PC-3 (cell line): ENCODE results near the gene RIMS4. TPM values are rescaled to one million over a fixed set of nuclear protein-coding genes. Genes with fewer than 3 reads are reported as not detected.

Experiments used
- ATAC-seq: fragments of 200-7000 bp; cut with Tn5 transposase; 2 replicates; pipeline ENCODE4 v1.9.1; 2020; ENCODE audit warnings: mild to moderate bottlenecking, moderate library complexity
- BruUV-seq: library from RNA; stranded (reverse); fragments of 400-500 nt; replicated peaks from 2 replicates; lab custom pipeline; 2021; lab: Mats Ljungman, UMichigan
- CTCF ChIA-PET: fragments of 300-600 bp; sonication (Branson Sonifier 250); formaldehyde crosslinking; loops from one replicate; lab custom pipeline; 2022; ENCODE audit warnings: antibody characterized with exemption; lab: Charles Lee
- POLR2A ChIA-PET: fragments of 300-600 bp; sonication (Branson Sonifier 250); formaldehyde crosslinking; loops from one replicate; lab custom pipeline; 2022; ENCODE audit warnings: antibody characterized with exemption; ENCODE audit not compliant: unreplicated experiment; lab: Charles Lee
- DNase-seq: peaks from one replicate; pipeline ENCODE4 v3.0.0-alpha.2; 2015
- H2AFZ ChIP-seq: fragments of 300-600 bp; sonication (generic); 2 replicates; pipeline ENCODE4 v1.6.0; 2016; ENCODE audit warnings: antibody characterized with exemption, low read length
- H3F3A ChIP-seq: fragments of 300-600 bp; sonication (generic); one replicate; pipeline ENCODE4 v1.6.0; 2017; ENCODE audit warnings: antibody characterized with exemption, low read length, control low read depth, mild to moderate bottlenecking; ENCODE audit not compliant: unreplicated experiment
- H3K27ac ChIP-seq: fragments of 300-600 bp; sonication (generic); 2 replicates; pipeline ENCODE4 v1.5.1; 2016; ENCODE audit warnings: mild to moderate bottlenecking, low read length
- H3K27me3 ChIP-seq: fragments of 300-600 bp; sonication (generic); 2 replicates; pipeline ENCODE4 v1.6.1; 2016; ENCODE audit warnings: low read length, mixed read lengths
- H3K36me3 ChIP-seq: fragments of 300-600 bp; sonication (generic); 2 replicates; pipeline ENCODE4 v1.6.1; 2016; ENCODE audit warnings: low read depth, mixed run types, low read length, mixed read lengths
- H3K4me1 ChIP-seq: fragments of 300-600 bp; sonication (generic); 2 replicates; pipeline ENCODE4 v1.5.1; 2016; ENCODE audit warnings: low read length; ENCODE audit not compliant: insufficient read depth
- H3K4me2 ChIP-seq: fragments of 300-600 bp; sonication (generic); 2 replicates; pipeline ENCODE4 v1.6.0; 2016; ENCODE audit warnings: low read length
- H3K4me3 ChIP-seq: fragments of 300-600 bp; sonication (generic); 2 replicates; pipeline ENCODE4 v1.5.1; 2016; ENCODE audit warnings: mild to moderate bottlenecking, low read length, mixed read lengths
- H3K79me2 ChIP-seq: fragments of 300-600 bp; sonication (generic); 2 replicates; pipeline ENCODE4 v1.6.1; 2017; ENCODE audit warnings: low read length, mixed read lengths
- H3K9ac ChIP-seq: fragments of 300-600 bp; sonication (generic); 2 replicates; pipeline ENCODE4 v1.6.0; 2016; ENCODE audit warnings: mild to moderate bottlenecking, low read length
- H3K9me2 ChIP-seq: fragments of 300-600 bp; sonication (generic); replicated peaks from 2 replicates; pipeline ENCODE4 v1.6.1; 2016; ENCODE audit warnings: mixed run types, low read length, mixed read lengths
- H3K9me3 ChIP-seq: fragments of 300-600 bp; sonication (generic); 2 replicates; pipeline ENCODE4 v1.6.1; 2016; ENCODE audit warnings: low read length, mixed read lengths
- H4K20me1 ChIP-seq: fragments of 300-600 bp; sonication (generic); 2 replicates; pipeline ENCODE4 v1.6.1; 2016; ENCODE audit warnings: low read length, mixed read lengths
- EZH2 ChIP-seq: fragments of 300-600 bp; sonication (generic); IDR thresholded peaks from one replicate; pipeline ENCODE4 v1.6.1; 2017; ENCODE audit warnings: antibody characterized with exemption, mild to moderate bottlenecking, low read length; ENCODE audit not compliant: unreplicated experiment
- EZH2phosphoT487 ChIP-seq: fragments of 300-600 bp; sonication (generic); IDR thresholded peaks from 2 replicates; pipeline ENCODE4 v1.6.1; 2018; ENCODE audit warnings: mild to moderate bottlenecking, antibody characterized with exemption, low read length, borderline replicate concordance
- intact Hi-C: fragments of 100-400 bp; cut with micrococcal nuclease; formaldehyde crosslinking; loops from 2 replicates; pipeline ENCODE4 v1.9.0; 2023
- total RNA-seq: library from RNA; depleted of rRNA; stranded (reverse); fragments of >200 nt; gene quantifications from 2 replicates; pipeline ENCODE4 v1.2.3, GENCODE V29; 2014
- TF ChIP-seq, protein P1 (sequence below): fragments of 300-600 bp; sonication (generic); conservative IDR thresholded peaks from 2 replicates; pipeline ENCODE4 v1.5.1; 2017; ENCODE audit warnings: antibody characterized with exemption, low read depth, mild to moderate bottlenecking, low read length

The RIMS4 gene
- total RNA-seq, 1 experiment from 2014 or later = 0.04 TPM

- Histone ChIP-seq H3K4me1 (peaks cover 24% of the 10 kb centered on the region), H3K9me2 (no peaks in the 10 kb centered on the region), H3K4me3 (no peak overlapping the region), H3K79me2 (no peaks in the 10 kb centered on the region), H4K20me1 (no peaks in the 10 kb centered on the region), H3K36me3 (no peaks in the 10 kb centered on the region), H3K9ac (no peak overlapping the region), H3K4me2 (no peak overlapping the region), H3K27ac (no peak overlapping the region), H2AFZ (no peak overlapping the region), H3F3A (no peaks in the 10 kb centered on the region), H3K27me3 (no peaks in the 10 kb centered on the region), H3K9me3 (no peaks in the 10 kb centered on the region)
- TF ChIP-seq EZH2phosphoT487 (no peak), EZH2 (no peak)
- TF ChIP-seq, protein P1, sequence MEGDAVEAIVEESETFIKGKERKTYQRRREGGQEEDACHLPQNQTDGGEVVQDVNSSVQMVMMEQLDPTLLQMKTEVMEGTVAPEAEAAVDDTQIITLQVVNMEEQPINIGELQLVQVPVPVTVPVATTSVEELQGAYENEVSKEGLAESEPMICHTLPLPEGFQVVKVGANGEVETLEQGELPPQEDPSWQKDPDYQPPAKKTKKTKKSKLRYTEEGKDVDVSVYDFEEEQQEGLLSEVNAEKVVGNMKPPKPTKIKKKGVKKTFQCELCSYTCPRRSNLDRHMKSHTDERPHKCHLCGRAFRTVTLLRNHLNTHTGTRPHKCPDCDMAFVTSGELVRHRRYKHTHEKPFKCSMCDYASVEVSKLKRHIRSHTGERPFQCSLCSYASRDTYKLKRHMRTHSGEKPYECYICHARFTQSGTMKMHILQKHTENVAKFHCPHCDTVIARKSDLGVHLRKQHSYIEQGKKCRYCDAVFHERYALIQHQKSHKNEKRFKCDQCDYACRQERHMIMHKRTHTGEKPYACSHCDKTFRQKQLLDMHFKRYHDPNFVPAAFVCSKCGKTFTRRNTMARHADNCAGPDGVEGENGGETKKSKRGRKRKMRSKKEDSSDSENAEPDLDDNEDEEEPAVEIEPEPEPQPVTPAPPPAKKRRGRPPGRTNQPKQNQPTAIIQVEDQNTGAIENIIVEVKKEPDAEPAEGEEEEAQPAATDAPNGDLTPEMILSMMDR = no peak
- intact Hi-C loops = no loop called here
- DNase-seq = no peak
- POLR2A ChIA-PET = no interaction called here
- CTCF ChIA-PET = no interaction called here
- no TSS peak for BruUV-seq
- no peak for ATAC-seq
These were observed 74.6 kb downstream of the RIMS4 start for GRCh38 chr20:44735816-44736169.

GRCh38 chr20:44734938-44735337 is 75.4 kb downstream of the RIMS4 start:
- H3K9ac ChIP-seq = no peak overlapping the region
- ATAC-seq (peak; percentile 12; the same call in 1 of the 2 replicates), DNase-seq (peak; percentile 73)
- no peak overlapping the region for H2AFZ ChIP-seq
- no peaks in the 10 kb centered on the region for H3F3A ChIP-seq
- TF ChIP-seq, protein P1 = peak; percentile 49
- TF ChIP-seq EZH2phosphoT487 = no peak
- ChIA-PET POLR2A (no interaction called here), CTCF (no interaction called here)
- no peaks in the 10 kb centered on the region for H3K27me3 ChIP-seq
- H3K4me2 ChIP-seq = peak overlapping the region; percentile 19; the same call in 1 of the 2 replicates
- H4K20me1 ChIP-seq = no peaks in the 10 kb centered on the region
- no peak overlapping the region for H3K27ac ChIP-seq
- peaks cover 29% of the 10 kb centered on the region for H3K4me1 ChIP-seq
- no peak overlapping the region for H3K4me3 ChIP-seq
- intact Hi-C loops = loop anchor here (5.0 kb wide), 2 partner anchors 348 to 523 kb away; partner anchors contain the start of gene OSER1
- H3K79me2 ChIP-seq = no peaks in the 10 kb centered on the region
- BruUV-seq = no TSS peak
- H3K36me3 ChIP-seq = no peaks in the 10 kb centered on the region
- H3K9me2 ChIP-seq = no peaks in the 10 kb centered on the region
- H3K9me3 ChIP-seq = no peaks in the 10 kb centered on the region

GRCh38 chr20:44733341-44734069 is 76.8 kb downstream of the RIMS4 start:
- CTCF ChIA-PET = interaction anchor here (0.6 to 1.9 kb wide), 4 partner anchors 14 to 51 kb away, joined by 3 to 17 read pairs (median 10); no protein-coding TSS in a partner anchor
- H3K9ac ChIP-seq = no peak overlapping the region
- H3K4me2 ChIP-seq = no peak overlapping the region
- no peaks in the 10 kb centered on the region for H3K79me2 ChIP-seq
- no peaks in the 10 kb centered on the region for H3K27me3 ChIP-seq
- H3K4me1 ChIP-seq = peaks cover 42% of the 10 kb centered on the region
- H3K36me3 ChIP-seq = no peaks in the 10 kb centered on the region
- no peak overlapping the region for H3K27ac ChIP-seq
- H4K20me1 ChIP-seq = no peaks in the 10 kb centered on the region
- H3K4me3 ChIP-seq = no peak overlapping the region
- no peaks in the 10 kb centered on the region for H3K9me2 ChIP-seq
- DNase-seq (peak; percentile 90), ATAC-seq (peak; percentile 11)
- intact Hi-C loops = loop anchor here (1.0 to 5.0 kb wide), 3 partner anchors 48 to 521 kb away; partner anchors contain the start of gene OSER1
- BruUV-seq = no TSS peak
- TF ChIP-seq, protein P1 = peak; percentile 96
- TF ChIP-seq EZH2 = no peak
- POLR2A ChIA-PET = no interaction called here
- H3K9me3 ChIP-seq = no peaks in the 10 kb centered on the region
- H2AFZ ChIP-seq = no peak overlapping the region
- no peaks in the 10 kb centered on the region for H3F3A ChIP-seq
